ENCODE data around the gene PRRG3. TPM values are rescaled to one million over a fixed set of nuclear protein-coding genes. Genes with fewer than 3 reads are reported as not detected.
"Not testable (repeated sequence)": the region's sequence is repeated elsewhere in the genome, so short reads cannot be mapped to it uniquely, and the experiment has no call there.

PRRG3 gene
- not detected for total RNA-seq

DNA sequence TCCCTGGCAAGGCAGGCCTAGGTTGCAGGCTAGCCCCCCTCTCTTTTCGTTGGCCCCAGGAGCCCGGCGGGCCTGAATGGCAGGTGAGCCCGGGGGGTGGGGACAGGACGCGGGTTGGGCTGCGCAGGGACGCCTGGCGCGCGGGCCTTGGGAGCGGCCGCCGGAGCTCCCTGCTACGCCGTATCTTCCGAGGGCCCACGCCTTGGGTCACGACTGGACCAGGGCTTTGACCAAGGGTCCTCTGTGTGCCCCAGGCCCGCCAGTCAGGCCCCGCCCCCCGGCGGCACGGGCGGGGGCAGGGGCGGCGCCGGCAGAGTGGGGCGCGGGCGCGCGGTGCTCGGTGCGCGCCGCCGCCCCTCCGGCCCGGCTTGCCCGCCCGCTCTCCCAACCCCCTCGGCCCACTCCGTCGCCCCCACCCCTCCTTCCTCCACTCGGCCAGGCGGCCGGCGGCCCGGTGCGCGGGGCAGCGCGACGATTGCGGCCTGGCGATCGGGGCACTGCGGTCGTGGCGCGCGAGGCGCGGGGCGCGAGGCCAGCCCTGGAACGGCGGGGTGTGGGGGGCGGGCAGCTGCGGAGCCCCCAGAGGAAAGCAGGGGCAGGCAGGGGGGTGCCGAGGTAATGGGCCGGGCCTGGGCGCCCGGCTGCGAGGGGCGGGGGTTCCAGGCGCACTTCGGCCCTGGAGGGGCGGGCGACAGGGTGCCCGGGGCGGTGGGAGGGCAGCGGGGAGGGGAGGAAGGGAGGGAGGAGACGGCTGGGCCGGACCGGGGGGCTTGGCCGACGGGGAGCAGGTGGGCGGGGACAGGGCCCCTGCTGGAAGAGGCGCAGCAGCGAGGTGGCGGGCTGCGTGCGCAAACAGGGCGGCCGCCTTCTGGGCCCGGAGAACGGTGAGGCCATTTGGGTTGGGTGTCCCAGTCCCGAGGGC lies at the start of gene PRRG3:
Gene PRRG3 (plus strand): TSS at position 798 of the 922 bp plus-strand sequence. CDS start 3,357 bp downstream, outside the sequence.
- no peaks in the 10 kb centered on the region for H3K9me3 Mint-ChIP-seq
- H3K27ac Mint-ChIP-seq: no peak within 1 kb of the TSS
- H3K4me3 Mint-ChIP-seq: no peak within 1 kb of the TSS
- no peaks in the 10 kb centered on the region for H3K4me1 Mint-ChIP-seq (ENCODE audit: low read depth)
- intact Hi-C loops (cut with micrococcal nuclease): no loop called here
- H3K36me3 Mint-ChIP-seq: no peaks in the 10 kb centered on the region
- ChIA-PET POLR2A (no interaction called here), CTCF (no interaction called here)
- DNase-seq: no peak
- H3K27me3 Mint-ChIP-seq: peaks cover 11% of the 10 kb centered on the region

DNA sequence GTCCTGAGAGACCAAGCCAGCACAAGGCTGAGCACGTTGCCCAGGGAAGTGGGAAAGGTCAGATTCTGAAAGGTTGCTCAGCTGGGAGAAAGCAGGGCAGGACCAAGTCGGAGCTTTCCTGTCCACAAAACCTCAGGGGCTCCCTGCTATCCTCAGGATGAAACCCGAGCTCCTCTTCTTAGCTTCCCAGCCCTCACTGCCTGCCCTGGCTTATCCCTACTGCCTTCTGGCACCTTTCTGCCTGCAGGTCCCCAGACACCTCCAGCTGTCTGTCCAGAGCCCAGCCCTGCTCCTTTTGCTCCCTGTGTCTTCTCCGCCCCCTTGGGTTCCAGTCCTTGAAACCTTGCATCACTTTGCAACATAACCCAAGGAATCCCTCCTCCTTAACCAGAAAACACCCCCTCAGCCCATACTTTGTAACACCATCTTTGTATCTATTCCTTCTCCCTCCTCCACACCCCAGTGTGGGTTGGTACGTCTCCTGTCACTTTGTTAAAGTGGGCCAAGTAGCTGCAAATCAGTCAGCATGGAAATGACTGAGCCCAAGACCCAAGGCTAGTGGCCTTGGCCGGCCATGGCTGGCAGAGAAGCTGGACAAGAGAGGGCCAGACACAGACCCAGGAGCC lies 20.0 kb upstream of the PRRG3 start:
- no peak for DNase-seq
- H3K4me1 Mint-ChIP-seq (ENCODE audit: low read depth): no peaks in the 10 kb centered on the region
- H3K4me3 Mint-ChIP-seq: no peak overlapping the region
- ChIA-PET CTCF (no interaction called here), POLR2A (no interaction called here)
- intact Hi-C loops (cut with micrococcal nuclease): no loop called here
- H3K27ac Mint-ChIP-seq: no peak overlapping the region
- no peaks in the 10 kb centered on the region for H3K9me3 Mint-ChIP-seq
- H3K36me3 Mint-ChIP-seq: no peaks in the 10 kb centered on the region
- peaks cover 4% of the 10 kb centered on the region for H3K27me3 Mint-ChIP-seq

DNA sequence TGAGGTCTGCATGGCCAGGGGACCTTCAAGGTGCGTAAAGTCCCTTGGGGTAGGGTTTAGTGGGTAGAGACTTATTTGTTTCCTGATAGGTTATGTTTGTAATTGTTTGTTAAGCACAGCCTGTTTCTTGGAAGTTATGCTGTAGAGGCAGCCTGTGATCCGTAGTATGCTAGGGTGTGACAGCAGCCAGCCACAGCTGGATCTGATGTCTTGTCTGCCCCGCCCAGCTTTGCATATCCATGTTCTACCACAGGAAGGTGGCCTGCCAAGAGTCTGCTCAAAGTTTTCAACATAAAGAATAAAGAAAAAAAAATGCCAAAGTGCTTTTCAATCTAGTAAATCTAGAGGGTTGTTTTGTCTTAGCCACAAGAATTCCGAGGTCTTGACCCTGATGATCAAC lies 19.1 kb upstream of the PRRG3 start:
- Mint-ChIP-seq H3K27me3 (peaks cover 1% of the 10 kb centered on the region), H3K4me3 (no peak overlapping the region), H3K9me3 (no peaks in the 10 kb centered on the region), H3K27ac (no peak overlapping the region), H3K36me3 (no peaks in the 10 kb centered on the region), H3K4me1 (ENCODE audit: low read depth) (no peaks in the 10 kb centered on the region)
- CTCF ChIA-PET: no interaction called here
- no peak for DNase-seq
- intact Hi-C loops (cut with micrococcal nuclease): no loop called here
- POLR2A ChIA-PET: no interaction called here

DNA sequence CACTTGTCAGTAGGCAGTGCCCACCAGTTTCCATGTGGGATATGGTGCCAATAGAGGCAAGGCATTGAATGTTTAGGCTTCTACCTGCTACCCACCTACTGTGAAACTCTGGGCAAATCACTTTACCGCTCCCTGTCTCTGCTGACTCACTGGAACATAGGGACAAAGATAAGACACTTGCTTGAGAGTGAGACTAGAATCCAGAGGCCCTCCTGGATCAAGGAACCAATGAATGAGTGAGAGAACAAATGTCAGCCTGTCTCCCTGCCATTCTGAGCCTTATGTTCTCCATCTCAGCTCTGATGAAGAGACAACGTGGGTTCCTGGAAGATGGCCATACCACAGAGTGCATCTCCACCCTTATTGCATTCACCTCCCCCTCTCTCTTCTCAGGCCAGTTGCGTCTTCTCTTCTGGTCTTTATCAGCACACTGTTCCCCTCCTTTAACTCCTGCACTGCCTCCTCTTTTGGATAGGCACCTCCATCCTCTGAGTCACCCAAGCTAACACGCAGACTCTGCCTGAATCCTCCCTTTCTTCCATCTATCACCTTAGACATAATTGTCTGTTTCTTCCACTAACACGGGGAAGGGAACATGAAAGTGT lies 15.4 kb upstream of the PRRG3 start:
- no peak for DNase-seq
- ChIA-PET POLR2A (no interaction called here), CTCF (interaction anchor here (1.6 to 2.9 kb wide), 2 partner anchors 524 to 529 kb away, joined by 5 to 15 read pairs; no protein-coding TSS in a partner anchor)
- H3K27ac Mint-ChIP-seq: no peak overlapping the region
- intact Hi-C loops (cut with micrococcal nuclease): loop anchor here (5.0 kb wide), 2 partner anchors 173 to 323 kb away; no protein-coding TSS in a partner anchor
- H3K4me1 Mint-ChIP-seq (ENCODE audit: low read depth): no peaks in the 10 kb centered on the region
- no peaks in the 10 kb centered on the region for H3K36me3 Mint-ChIP-seq
- no peaks in the 10 kb centered on the region for H3K9me3 Mint-ChIP-seq
- no peak overlapping the region for H3K4me3 Mint-ChIP-seq
- peaks cover 9% of the 10 kb centered on the region for H3K27me3 Mint-ChIP-seq

DNA sequence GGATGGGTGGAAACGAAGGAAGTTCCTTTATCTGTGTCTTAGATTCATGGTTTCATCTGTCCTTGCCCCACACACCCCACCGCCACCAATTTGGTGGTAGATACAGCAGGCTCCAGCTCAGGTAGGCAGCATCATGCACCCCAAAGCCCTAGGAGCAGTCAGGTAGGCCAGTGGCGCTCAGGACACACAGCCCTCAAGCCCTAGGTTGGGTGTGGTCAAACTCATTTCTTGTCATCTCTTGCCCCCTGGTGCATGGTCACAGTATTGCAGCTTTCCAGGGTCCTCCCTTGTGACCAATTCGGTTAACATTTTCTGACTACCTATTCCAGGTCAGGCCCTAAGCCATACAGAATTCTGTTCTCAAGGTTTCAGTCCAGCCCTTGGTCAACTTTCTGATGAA lies 14.5 kb upstream of the PRRG3 start:
- Mint-ChIP-seq H3K4me3 (no peak overlapping the region), H3K4me1 (ENCODE audit: low read depth) (no peaks in the 10 kb centered on the region), H3K27ac (no peak overlapping the region), H3K36me3 (no peaks in the 10 kb centered on the region), H3K9me3 (no peaks in the 10 kb centered on the region), H3K27me3 (peaks cover 9% of the 10 kb centered on the region)
- CTCF ChIA-PET: interaction anchor here (0.8 to 2.9 kb wide), 4 partner anchors 174 to 529 kb away, joined by 3 to 15 read pairs (median 4); no protein-coding TSS in a partner anchor
- intact Hi-C loops (cut with micrococcal nuclease): loop anchor here (1.0 to 5.0 kb wide), 3 partner anchors 174 to 530 kb away; no protein-coding TSS in a partner anchor
- POLR2A ChIA-PET: no interaction called here
- peak; percentile 68 for DNase-seq

DNA sequence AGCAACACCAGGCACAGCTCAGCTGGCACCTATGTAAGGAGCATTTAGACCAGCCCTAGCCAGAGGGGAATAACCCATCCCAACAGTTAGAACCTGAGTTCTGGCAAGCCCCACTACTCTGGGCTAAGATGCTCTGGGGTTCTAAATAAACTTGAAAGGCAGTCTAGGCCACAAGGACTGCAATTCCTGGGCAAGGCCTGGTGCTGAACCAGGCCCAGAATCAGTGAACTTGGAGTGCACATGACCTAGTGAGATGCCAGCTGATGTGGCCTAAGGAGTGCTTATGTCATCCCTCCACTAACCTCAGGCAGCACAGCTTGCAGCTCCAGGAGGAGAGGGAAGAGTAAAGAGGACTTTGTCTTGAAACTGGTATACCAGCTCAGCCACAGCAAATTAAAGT lies 7.6 kb upstream of the PRRG3 start:
- no peak overlapping the region for H3K27ac Mint-ChIP-seq
- H3K4me1 Mint-ChIP-seq (ENCODE audit: low read depth): no peaks in the 10 kb centered on the region
- H3K4me3 Mint-ChIP-seq: no peak overlapping the region
- DNase-seq: no peak
- POLR2A ChIA-PET: no interaction called here
- H3K36me3 Mint-ChIP-seq: no peaks in the 10 kb centered on the region
- peaks cover 3% of the 10 kb centered on the region for H3K27me3 Mint-ChIP-seq
- H3K9me3 Mint-ChIP-seq: no peaks in the 10 kb centered on the region
- intact Hi-C loops (cut with micrococcal nuclease): no loop called here
- CTCF ChIA-PET: no interaction called here

DNA sequence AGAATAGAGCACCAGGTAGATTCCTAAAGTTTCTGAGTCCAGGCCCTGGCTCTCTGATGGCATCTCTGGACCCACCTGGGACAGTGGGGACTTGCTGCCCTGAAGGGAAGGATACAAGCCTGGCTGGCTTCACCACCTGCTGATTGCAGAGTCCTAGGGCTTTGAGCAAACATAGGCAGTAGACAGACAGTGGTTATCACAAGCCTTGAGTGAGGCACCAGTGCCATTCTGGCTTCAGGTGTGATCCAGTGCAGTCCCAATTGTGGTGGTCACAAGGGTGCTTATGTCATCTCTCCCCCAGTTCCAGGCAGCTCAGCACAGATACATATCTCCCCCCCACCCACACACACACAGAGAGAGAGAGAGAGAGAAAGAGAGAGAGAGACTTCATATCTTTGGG lies 6.6 kb upstream of the PRRG3 start:
- Mint-ChIP-seq H3K27ac (no peak overlapping the region), H3K4me1 (ENCODE audit: low read depth) (no peaks in the 10 kb centered on the region), H3K4me3 (no peak overlapping the region), H3K27me3 (peaks cover 5% of the 10 kb centered on the region), H3K36me3 (no peaks in the 10 kb centered on the region), H3K9me3 (no peaks in the 10 kb centered on the region)
- ChIA-PET POLR2A (no interaction called here), CTCF (no interaction called here)
- DNase-seq: no peak
- intact Hi-C loops (cut with micrococcal nuclease): no loop called here

DNA sequence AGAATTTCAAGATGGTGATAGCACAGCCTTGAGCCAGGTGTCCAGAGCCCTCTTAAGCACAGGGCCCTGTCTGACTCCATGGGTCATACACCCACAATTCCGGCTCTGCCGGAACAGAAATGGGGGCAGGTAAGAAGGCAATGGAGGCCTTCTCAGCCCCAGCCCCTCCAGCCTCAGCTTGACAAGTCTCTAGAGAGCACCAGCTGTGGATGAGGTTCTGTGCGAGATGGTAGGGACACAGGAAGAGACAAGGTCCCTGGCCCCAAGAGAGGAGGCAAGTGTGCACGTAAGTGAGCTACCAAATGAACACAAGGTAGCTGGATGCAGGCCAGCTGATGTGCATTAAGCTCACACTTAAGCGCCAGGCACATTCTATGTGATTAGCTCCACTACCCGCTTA lies 2.4 kb upstream of the PRRG3 start:
- peaks cover 11% of the 10 kb centered on the region for H3K27me3 Mint-ChIP-seq
- DNase-seq: no peak
- intact Hi-C loops (cut with micrococcal nuclease): no loop called here
- CTCF ChIA-PET: no interaction called here
- H3K4me3 Mint-ChIP-seq: no peak overlapping the region
- H3K36me3 Mint-ChIP-seq: no peaks in the 10 kb centered on the region
- POLR2A ChIA-PET: no interaction called here
- H3K27ac Mint-ChIP-seq: no peak overlapping the region
- no peaks in the 10 kb centered on the region for H3K4me1 Mint-ChIP-seq (ENCODE audit: low read depth)
- H3K9me3 Mint-ChIP-seq: no peaks in the 10 kb centered on the region

DNA sequence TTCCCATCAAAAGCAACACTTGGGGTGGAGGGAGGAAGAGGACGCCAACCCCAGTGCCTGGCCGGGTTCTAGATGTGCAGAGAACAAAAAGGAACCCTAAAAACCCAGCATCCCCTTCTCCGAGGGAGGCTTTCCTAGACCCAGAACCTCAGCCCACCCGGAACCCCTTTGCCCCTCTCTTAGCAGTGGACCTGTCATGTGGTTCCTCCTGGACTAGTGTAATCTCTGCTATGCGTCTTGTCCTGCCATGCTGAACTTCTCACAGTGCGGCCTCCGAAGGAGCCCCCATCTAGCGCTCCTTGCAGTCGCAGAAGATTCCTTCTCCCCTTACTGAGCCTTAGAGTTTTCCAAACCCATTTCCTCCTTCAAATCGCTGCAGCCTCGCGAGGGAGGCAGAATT lies 1.1 kb upstream of the PRRG3 start:
- no peak for DNase-seq
- ChIA-PET CTCF (no interaction called here), POLR2A (no interaction called here)
- no peak overlapping the region for H3K27ac Mint-ChIP-seq
- no peaks in the 10 kb centered on the region for H3K36me3 Mint-ChIP-seq
- no peaks in the 10 kb centered on the region for H3K4me1 Mint-ChIP-seq (ENCODE audit: low read depth)
- peaks cover 11% of the 10 kb centered on the region for H3K27me3 Mint-ChIP-seq
- H3K9me3 Mint-ChIP-seq: no peaks in the 10 kb centered on the region
- intact Hi-C loops (cut with micrococcal nuclease): no loop called here
- no peak overlapping the region for H3K4me3 Mint-ChIP-seq

DNA sequence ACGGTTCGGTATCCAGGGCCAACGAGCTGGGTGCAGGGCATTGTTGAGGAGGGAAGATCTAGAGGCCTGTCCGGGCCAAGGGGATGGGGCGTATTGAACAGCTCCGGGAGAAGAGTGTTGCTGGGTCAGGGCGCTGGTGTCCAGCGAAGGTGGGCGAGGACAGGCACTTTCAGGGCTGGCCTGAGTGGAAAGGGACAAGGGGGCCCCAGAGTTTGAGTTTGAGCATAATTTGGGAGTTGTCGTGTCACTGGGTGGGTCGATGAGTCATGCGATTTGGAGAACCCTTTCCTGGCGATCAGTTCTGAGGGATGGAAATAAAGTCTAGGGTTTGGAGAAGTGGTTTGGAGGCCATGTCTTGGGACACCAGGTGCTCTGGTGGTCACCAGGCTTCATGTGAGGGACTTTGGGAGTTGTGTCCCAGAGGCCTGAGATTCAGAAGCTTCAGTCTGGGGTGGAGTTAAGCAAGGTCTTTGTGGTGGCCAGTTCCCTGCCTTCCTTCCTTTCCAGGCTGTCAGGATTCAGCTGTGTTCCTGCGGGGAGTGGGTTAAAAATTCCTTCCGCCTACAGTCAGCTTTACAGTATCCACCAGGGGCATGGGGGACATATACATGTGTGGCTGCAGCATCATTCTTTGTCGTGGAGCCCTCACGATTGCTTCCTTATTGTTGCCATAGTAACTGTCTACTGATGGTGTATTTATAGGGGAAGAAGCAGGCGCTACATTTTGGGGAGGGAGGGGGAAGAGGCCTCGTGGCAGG lies 504 bp downstream of the PRRG3 start:
- H3K27ac Mint-ChIP-seq: no peak overlapping the region
- POLR2A ChIA-PET: no interaction called here
- CTCF ChIA-PET: no interaction called here
- no peak for DNase-seq
- H3K36me3 Mint-ChIP-seq: no peaks in the 10 kb centered on the region
- H3K4me1 Mint-ChIP-seq (ENCODE audit: low read depth): no peaks in the 10 kb centered on the region
- no peak overlapping the region for H3K4me3 Mint-ChIP-seq
- peaks cover 11% of the 10 kb centered on the region for H3K27me3 Mint-ChIP-seq
- H3K9me3 Mint-ChIP-seq: no peaks in the 10 kb centered on the region
- intact Hi-C loops (cut with micrococcal nuclease): no loop called here

DNA sequence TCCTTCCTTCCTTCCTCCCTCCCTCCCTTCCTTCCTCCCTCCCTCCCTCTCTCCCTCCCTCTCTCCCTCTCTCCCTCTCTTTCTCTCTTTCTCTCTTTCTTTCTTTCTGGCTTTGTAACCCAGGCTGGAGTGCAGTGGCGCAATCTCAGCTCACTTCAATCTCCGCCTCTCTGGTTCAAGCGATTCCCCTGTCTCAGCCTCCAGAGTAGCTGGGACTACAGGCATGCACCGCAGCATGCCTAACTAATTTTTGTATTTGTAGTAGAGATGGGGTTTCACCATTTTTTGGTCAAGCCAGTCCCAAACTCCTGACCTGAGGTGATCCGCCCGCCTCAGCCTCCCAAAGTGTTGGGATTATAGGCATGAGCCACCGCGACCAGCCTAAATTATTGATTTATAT lies 1.8 kb downstream of the PRRG3 start:
- DNase-seq; H3K9me3 Mint-ChIP-seq; H3K27ac Mint-ChIP-seq; CTCF ChIA-PET; H3K36me3 Mint-ChIP-seq; H3K4me3 Mint-ChIP-seq; POLR2A ChIA-PET; H3K4me1 Mint-ChIP-seq (ENCODE audit: low read depth); intact Hi-C loops (cut with micrococcal nuclease): not testable (repeated sequence)
- peaks cover 11% of the 10 kb centered on the region for H3K27me3 Mint-ChIP-seq

DNA sequence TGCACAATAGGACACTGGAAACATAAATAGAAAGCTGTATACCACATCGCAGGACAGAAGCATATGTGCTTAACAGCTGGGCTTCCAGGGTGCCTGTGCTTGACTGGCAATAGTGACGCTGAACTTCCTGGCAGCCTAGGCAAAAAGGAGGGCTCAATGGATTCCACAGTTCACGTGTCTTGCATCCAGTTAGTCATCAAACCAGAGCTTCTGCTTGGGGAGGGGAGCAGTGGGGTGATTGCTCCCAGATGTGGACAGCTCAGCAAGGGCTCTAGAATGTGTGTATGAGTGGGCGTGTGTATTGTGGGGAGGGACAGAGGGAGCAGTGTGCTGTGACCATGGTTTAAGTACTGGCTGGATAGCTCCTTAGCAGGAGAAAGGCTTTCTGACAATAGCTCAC lies 2.3 kb downstream of the PRRG3 start:
- ChIA-PET POLR2A (no interaction called here), CTCF (no interaction called here)

More for the DNA sequence above, 2.3 kb downstream of the PRRG3 start:
- H3K27ac Mint-ChIP-seq: no peak overlapping the region
- intact Hi-C loops (cut with micrococcal nuclease): no loop called here
- no peaks in the 10 kb centered on the region for H3K4me1 Mint-ChIP-seq (ENCODE audit: low read depth)
- H3K36me3 Mint-ChIP-seq: no peaks in the 10 kb centered on the region
- H3K27me3 Mint-ChIP-seq: peaks cover 11% of the 10 kb centered on the region
- H3K9me3 Mint-ChIP-seq: no peaks in the 10 kb centered on the region
- no peak for DNase-seq
- H3K4me3 Mint-ChIP-seq: no peak overlapping the region

Measured in activated CD4-positive, alpha-beta memory T cell treated with anti-CD3 and anti-CD28 coated beads for 36 hours (primary cell).